IMR-90 (cell line): ENCODE results near the gene KMT2A. TPM values are rescaled to one million over a fixed set of nuclear protein-coding genes. Genes with fewer than 3 reads are reported as not detected.

Source experiments
- ATAC-seq: fragments of 200-7000 bp; cut with Tn5 transposase; 2 replicates; pipeline ENCODE4 v1.9.1; 2020; ENCODE audit warnings: low read depth, mild to moderate bottlenecking, moderate library complexity
- BruUV-seq: library from RNA; stranded (reverse); fragments of 400-500 nt; replicated peaks from 2 replicates; lab custom pipeline; 2021; lab: Mats Ljungman, UMichigan
- CTCF ChIA-PET: fragments of 300-600 bp; formaldehyde crosslinking; extraction: SDS; loops from one replicate; lab custom pipeline; 2021; ENCODE audit warnings: antibody characterized with exemption; lab: Yijun Ruan, JAX
- POLR2A ChIA-PET: fragments of 300-600 bp; sonication (Branson Sonifier 250); formaldehyde crosslinking; loops from one replicate; lab custom pipeline; 2022; ENCODE audit warnings: antibody characterized with exemption; ENCODE audit not compliant: unreplicated experiment; lab: Charles Lee
- DNase-seq: peaks from one replicate; pipeline ENCODE4 v3.0.0; 2013
- H2AFZ ChIP-seq: replicated peaks from 2 replicates; pipeline ENCODE3; 2013; ENCODE audit warnings: low read length, mild to moderate bottlenecking; ENCODE audit not compliant: poor library complexity
- H2AK5ac ChIP-seq: 2 replicates; pipeline ENCODE4 v1.6.1; 2013; ENCODE audit warnings: low read depth, low read length, inconsistent platforms
- H2AK9ac ChIP-seq: replicated peaks from 2 replicates; pipeline ENCODE3; 2013; ENCODE audit warnings: mild to moderate bottlenecking, low read depth, low read length, moderate library complexity; ENCODE audit not compliant: poor library complexity
- H2BK120ac ChIP-seq: 2 replicates; pipeline ENCODE4 v1.6.1; 2013; ENCODE audit warnings: low read depth, low read length, inconsistent platforms
- H2BK15ac ChIP-seq: 3 replicates; pipeline ENCODE4 v1.6.1; 2013; ENCODE audit warnings: low read depth, low read length, inconsistent platforms
- H2BK20ac ChIP-seq: 2 replicates; pipeline ENCODE4 v1.6.1; 2013; ENCODE audit warnings: low read depth, mild to moderate bottlenecking, inconsistent platforms, low read length, moderate library complexity
- H2BK5ac ChIP-seq: 2 replicates; pipeline ENCODE4 v1.6.1; 2013; ENCODE audit warnings: mild to moderate bottlenecking, low read depth, low read length, inconsistent platforms; ENCODE audit not compliant: poor library complexity, severe bottlenecking
- H3K14ac ChIP-seq: replicated peaks from 2 replicates; pipeline ENCODE4 v1.6.1; 2013; ENCODE audit warnings: low read depth, low read length, inconsistent platforms
- H3K18ac ChIP-seq: 2 replicates; pipeline ENCODE4 v1.6.1; 2013; ENCODE audit warnings: low read depth, low read length, control low read depth
- H3K23ac ChIP-seq: 2 replicates; pipeline ENCODE4 v1.6.1; 2013; ENCODE audit warnings: low read depth, low read length, inconsistent platforms
- H3K27ac ChIP-seq: 2 replicates; pipeline ENCODE4 v1.5.1; 2013; ENCODE audit warnings: mild to moderate bottlenecking, control low read depth, low read length; ENCODE audit not compliant: insufficient read depth
- H3K27me3 ChIP-seq: 2 replicates; pipeline ENCODE4 v1.6.1; 2013; ENCODE audit warnings: low read length; ENCODE audit not compliant: control insufficient read depth, insufficient read depth
- H3K36me3 ChIP-seq: 2 replicates; pipeline ENCODE4 v1.6.1; 2013; ENCODE audit warnings: low read length, mixed read lengths; ENCODE audit not compliant: control insufficient read depth, insufficient read depth
- H3K4ac ChIP-seq: 2 replicates; pipeline ENCODE4 v1.6.1; 2013; ENCODE audit warnings: low read depth, low read length, inconsistent platforms
- H3K4me1 ChIP-seq: 2 replicates; pipeline ENCODE4 v1.6.1; 2013; ENCODE audit warnings: low read length, mixed read lengths; ENCODE audit not compliant: control insufficient read depth, insufficient read depth
- H3K4me2 ChIP-seq: 2 replicates; pipeline ENCODE4 v1.6.1; 2013; ENCODE audit warnings: low read depth, mild to moderate bottlenecking, control low read depth, low read length, moderate library complexity
- H3K4me3 ChIP-seq: 2 replicates; pipeline ENCODE4 v1.5.1; 2013; ENCODE audit warnings: low read depth, mild to moderate bottlenecking, control low read depth, low read length, moderate library complexity; ENCODE audit not compliant: insufficient read depth
- H3K56ac ChIP-seq: 2 replicates; pipeline ENCODE4 v1.6.1; 2013; ENCODE audit warnings: low read length, inconsistent platforms; ENCODE audit not compliant: insufficient read depth; ENCODE audit errors: extremely low read depth
- H3K79me1 ChIP-seq, 2 experiments: 2 replicates each; pipeline ENCODE4 v1.6.1; 2013; ENCODE audit warnings: low read length in 2 of 2, inconsistent platforms in 1 of 2, low read depth in 1 of 2
- H3K9ac ChIP-seq: 2 replicates; pipeline ENCODE4 v1.6.1; 2013; ENCODE audit warnings: low read depth, low read length, control low read depth
- H3K9me1 ChIP-seq: 2 replicates; pipeline ENCODE4 v1.6.1; 2013; ENCODE audit warnings: low read length, inconsistent platforms; ENCODE audit not compliant: insufficient read depth
- H3K9me3 ChIP-seq: 2 replicates; pipeline ENCODE4 v1.6.1; 2013; ENCODE audit warnings: low read length; ENCODE audit not compliant: control insufficient read depth, insufficient read depth
- H4K20me1 ChIP-seq: 2 replicates; pipeline ENCODE4 v1.6.1; 2013; ENCODE audit warnings: low read length, inconsistent platforms; ENCODE audit not compliant: insufficient read depth
- H4K5ac ChIP-seq: 2 replicates; pipeline ENCODE4 v1.6.1; 2013; ENCODE audit warnings: mild to moderate bottlenecking, low read depth, low read length, control low read depth
- H4K8ac ChIP-seq, 2 experiments: 2 replicates each; pipeline ENCODE4 v1.6.1; 2013; ENCODE audit warnings: low read depth in 2 of 2, low read length in 2 of 2, control low read depth in 1 of 2, inconsistent platforms in 1 of 2
- H4K91ac ChIP-seq: 2 replicates; pipeline ENCODE4 v1.6.1; 2013; ENCODE audit warnings: low read depth, low read length, inconsistent platforms; ENCODE audit not compliant: insufficient read depth
- CTCF ChIP-seq: conservative IDR thresholded peaks from 2 replicates; pipeline ENCODE4 v1.5.1; 2012; ENCODE audit warnings: mild to moderate bottlenecking, low read depth, low read length, improper control_type of control experiment
- ELK1 ChIP-seq: fragments of 150-350 bp; IDR thresholded peaks from 2 replicates; pipeline ENCODE4 v1.6.1; 2016; ENCODE audit warnings: low read depth, mild to moderate bottlenecking, low read length, moderate library complexity, borderline replicate concordance
- RAD21 ChIP-seq: IDR thresholded peaks from 2 replicates; pipeline ENCODE4 v1.6.1; 2012; ENCODE audit warnings: low read length, improper control_type of control experiment
- WGBS, 2 experiments: methylation state at CpG; one replicate each; pipeline versions ENCODE4 v1.1.5 to v1.1.7; 2013; ENCODE audit warnings: missing lambda C conversion rate in 2 of 2; ENCODE audit not compliant: insufficient read length in 1 of 2; ENCODE audit errors: extremely low coverage in 2 of 2; 5-methylcytosine and 5-hydroxymethylcytosine counted together
- dilution Hi-C: fragments of 300-500 bp; cut with HindIII; formaldehyde crosslinking; loops from one replicate; pipeline ENCODE4 v1.14.3; 2018; ENCODE audit warnings: low sequenced_read_pairs; ENCODE audit not compliant: unreplicated experiment
- in situ Hi-C: fragments of 300-500 bp; cut with MboI; formaldehyde crosslinking; loops from 3 replicates; pipeline ENCODE4 v1.14.3; 2019; ENCODE audit warnings: low sequenced_read_pairs, inconsistent platforms, mixed read lengths
- intact Hi-C: fragments of 100-400 bp; cut with micrococcal nuclease; formaldehyde crosslinking; loops from 2 replicates; pipeline ENCODE4 v1.10.0; 2022
- polyA plus RNA-seq, 3 experiments: library from polyadenylated mRNA; depleted of rRNA; stranded (reverse); fragments of >200 nt; gene quantifications; 2 replicates each; pipeline ENCODE4 v1.2.3, GENCODE V29; 2012; ENCODE audit warnings: low replicate concordance in 1 of 3
- total RNA-seq: library from RNA; depleted of rRNA; stranded (reverse); fragments of >200 nt; gene quantifications from 2 replicates; pipeline ENCODE4 v1.2.3, GENCODE V29; 2012

Gene KMT2A
- total and polyA plus RNA-seq, 2 of the 4 experiments (the other 2 are of a cell fraction), result 18.2 to 21.1 TPM

DNA sequence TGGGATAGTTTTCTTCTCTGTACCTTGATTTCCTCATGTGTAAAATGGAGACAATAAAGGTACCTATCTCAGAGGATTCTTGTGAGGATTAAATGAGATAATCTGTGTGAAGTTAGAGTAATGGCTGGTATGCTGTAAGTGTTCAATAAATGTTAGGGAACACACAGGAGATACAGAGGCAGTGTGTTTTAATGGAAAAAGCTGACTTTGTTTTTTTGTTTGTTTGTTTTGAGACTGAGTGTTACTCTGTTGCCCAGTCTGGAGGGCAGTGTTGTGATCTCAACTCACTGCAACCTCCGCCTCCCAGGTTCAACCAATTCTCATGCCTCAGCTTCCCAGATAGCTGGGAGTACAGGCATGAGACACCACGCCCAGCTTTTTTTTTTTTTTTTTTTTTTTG, 133.4 kb downstream of the KMT2A start:
- Histone ChIP-seq H3K79me1 (peaks cover 9 to 17% of the 10 kb centered on the region in 2 experiments), H2AFZ (no peak overlapping the region), H2AK5ac (no peak overlapping the region), H4K20me1 (peaks cover 20% of the 10 kb centered on the region), H3K4me2 (no peak overlapping the region), H3K9ac (no peak overlapping the region), H3K4me1 (peaks cover 3% of the 10 kb centered on the region), H3K27ac (no peak overlapping the region), H4K8ac (no peak overlapping the region), H4K5ac (no peak overlapping the region), H3K4ac (no peak overlapping the region), H3K14ac (no peak overlapping the region), H2BK20ac (no peak overlapping the region), H2BK5ac (no peak overlapping the region), H3K23ac (no peak overlapping the region), H3K56ac (no peak overlapping the region), H2BK15ac (no peak overlapping the region), H3K36me3 (no peaks in the 10 kb centered on the region), H2BK120ac (no peak overlapping the region), H3K18ac (no peak overlapping the region), H4K91ac (no peak overlapping the region), H3K27me3 (no peaks in the 10 kb centered on the region), H3K4me3 (no peak overlapping the region), H2AK9ac (no peak overlapping the region), H3K9me1 (peaks cover 3% of the 10 kb centered on the region; the same call in 1 of the 2 replicates), H3K9me3 (no peaks in the 10 kb centered on the region)
- in situ Hi-C loops (no loop called here), dilution Hi-C loops (no loop called here), intact Hi-C loops (loop anchor here (5.0 kb wide), 3 partner anchors 372 to 1797 kb away; partner anchors contain the start of gene BUD13)
- ATAC-seq (no peak), DNase-seq (no peak)
- ChIA-PET CTCF (interaction anchor here (0.6 kb wide), 1 partner anchor 25 kb away, joined by 3 read pairs; no protein-coding TSS in a partner anchor), POLR2A (interaction anchor here (0.6 kb wide), 1 partner anchor 37 kb away, joined by 4 read pairs; the partner anchor contains the start of gene PHLDB1)
- no peak for TF ChIP-seq RAD21
- TF ChIP-seq CTCF, result no peak
- TF ChIP-seq ELK1, result no peak
- WGBS, 2 experiments, result no CpG with 5 or more reads among the region's 2 CpGs
- no TSS peak for BruUV-seq
